ENCODE measurements around the gene IRF2. TPM values are rescaled to one million over a fixed set of nuclear protein-coding genes. Genes with fewer than 3 reads are reported as not detected.

IRF2 gene
- polyA plus RNA-seq, 10 donors: 15.4 to 19.8 (median 18.5) TPM

GRCh38 chr4:184370711-184371389, 103.5 kb downstream of the IRF2 start:
- no peak for DNase-seq

GRCh38 chr4:184369871-184370270, 104.5 kb downstream of the IRF2 start:
- DNase-seq: no peak

GRCh38 chr4:184368731-184369130, 105.6 kb downstream of the IRF2 start:
- no peak for DNase-seq

- DNase-seq: no peak
Observed at GRCh38 chr4:184368290-184368689, 106.1 kb downstream of the IRF2 start.

GRCh38 chr4:184364100-184364921, 110.0 kb downstream of the IRF2 start:
- DNase-seq: no peak

- DNase-seq: no peak
Observed at GRCh38 chr4:184363258-184363657, 111.1 kb downstream of the IRF2 start.

GRCh38 chr4:184362396-184362795, 112.0 kb downstream of the IRF2 start:
- no peak for DNase-seq

GRCh38 chr4:184361443-184361842, 112.9 kb downstream of the IRF2 start:
- peak; percentile 82 to 90 (median 82) for DNase-seq

GRCh38 chr4:184359888-184360287, 114.5 kb downstream of the IRF2 start:
- DNase-seq: peak in 2 of 3 donors; percentile 42 to 75

- DNase-seq: no peak
Observed at GRCh38 chr4:184358521-184359232, 115.7 kb downstream of the IRF2 start.

- no peak for DNase-seq
Observed at GRCh38 chr4:184357772-184358171, 116.6 kb downstream of the IRF2 start.

GRCh38 chr4:184357165-184357564, 117.2 kb downstream of the IRF2 start:
- DNase-seq: no peak

- no peak for DNase-seq
Observed at GRCh38 chr4:184356366-184356765, 118.0 kb downstream of the IRF2 start.

- DNase-seq: no peak
Observed at GRCh38 chr4:184355857-184356256, 118.5 kb downstream of the IRF2 start.

GRCh38 chr4:184355111-184355604, 119.2 kb downstream of the IRF2 start:
- peak; percentile 81 to 92 (median 88) for DNase-seq

- no peak for DNase-seq
Observed at GRCh38 chr4:184352891-184353290, 121.5 kb downstream of the IRF2 start.

- DNase-seq: no peak
Observed at GRCh38 chr4:184351560-184352451, 122.5 kb downstream of the IRF2 start.

- DNase-seq: no peak
Observed at GRCh38 chr4:184350964-184351363, 123.4 kb downstream of the IRF2 start.

- no peak for DNase-seq
Observed at GRCh38 chr4:184350213-184350817, 124.0 kb downstream of the IRF2 start.

- DNase-seq: no peak
Observed at GRCh38 chr4:184349283-184350039, 124.9 kb downstream of the IRF2 start.
